Stimulated activated CD8-positive, alpha-beta memory T cell treated with anti-CD3 and anti-CD28 coated beads, Interleukin-2, amount 100 ng/mL, for 1 hour (primary cell): ENCODE measurements around the gene ZNF470.

Source experiments
- DNase-seq, 2 donors: peaks; one replicate each; pipeline ENCODE4 v3.0.0-alpha.2; 2020; ENCODE audit warnings: low read depth in 2 of 2

Gene ZNF470

DNA sequence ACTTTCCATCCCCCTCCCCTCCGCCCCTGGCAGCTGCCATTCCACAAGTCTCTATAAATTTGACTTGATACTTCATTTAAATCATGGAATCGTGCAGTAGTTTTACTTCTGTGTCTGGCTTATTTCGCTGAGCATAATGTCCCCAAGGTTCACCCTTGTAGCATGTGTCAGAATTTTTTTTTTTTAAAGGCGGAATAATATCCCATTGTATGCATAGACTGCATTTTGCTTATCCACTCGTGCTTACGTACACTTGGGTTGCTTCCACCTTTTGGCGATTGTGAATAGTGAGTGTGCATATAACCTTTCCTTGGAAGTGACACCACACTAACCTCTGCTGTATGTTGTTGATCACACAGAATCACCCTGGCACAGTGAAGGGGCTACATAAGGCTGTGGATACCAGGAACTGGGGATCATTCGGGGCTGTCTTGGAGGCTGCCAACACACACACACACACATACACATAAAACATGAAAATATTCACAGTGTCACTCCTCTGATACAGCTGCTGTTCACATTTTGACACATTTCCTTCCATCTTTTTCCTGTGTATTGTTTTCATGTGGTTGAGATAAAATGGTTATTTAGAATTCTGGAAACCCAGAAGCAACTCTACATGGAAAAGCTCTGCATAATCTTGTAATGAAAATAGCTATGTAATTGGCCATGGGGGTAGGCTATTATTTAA is 41.2 kb downstream of the ZNF470 start:
- DNase-seq = no peak

DNA sequence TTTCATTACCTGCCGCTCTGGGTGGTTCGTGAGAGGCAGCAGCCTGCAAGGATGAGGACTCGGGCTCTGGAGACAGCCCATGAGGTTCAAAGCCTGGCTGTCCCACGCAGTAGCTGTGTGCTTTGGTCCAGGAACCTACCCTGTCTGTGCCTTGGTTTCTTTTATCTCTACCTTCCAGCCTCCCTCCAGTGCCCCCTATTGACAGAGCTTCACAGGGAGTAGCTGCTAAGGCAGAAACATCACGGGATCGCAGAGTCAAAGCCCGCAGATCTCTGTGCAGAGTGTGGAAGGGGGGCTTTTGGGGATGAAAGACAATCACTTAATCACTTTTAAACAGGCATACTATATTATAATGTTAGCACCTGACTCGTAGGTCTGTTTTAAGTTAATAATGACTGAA is 44.0 kb downstream of the ZNF470 start:
- no peak for DNase-seq

DNA sequence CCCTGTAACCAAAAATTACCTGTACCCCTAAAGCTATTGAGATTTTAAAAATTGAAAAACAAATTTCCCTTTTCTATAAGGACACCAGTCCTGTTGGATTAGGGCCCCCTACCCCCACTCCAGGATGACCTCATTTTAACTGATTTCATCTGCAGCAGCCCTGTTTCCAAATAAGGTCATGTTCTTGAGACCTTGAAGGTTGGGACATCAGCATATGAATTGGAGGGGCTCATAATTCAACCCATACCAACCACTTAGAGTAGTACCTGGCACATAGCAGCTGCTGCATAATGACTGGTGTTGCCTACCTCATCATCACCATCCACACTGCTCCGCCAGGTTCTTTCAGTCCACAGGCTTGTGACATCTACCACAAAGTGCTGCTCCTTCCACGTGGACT is 45.5 kb downstream of the ZNF470 start:
- DNase-seq = no peak

DNA sequence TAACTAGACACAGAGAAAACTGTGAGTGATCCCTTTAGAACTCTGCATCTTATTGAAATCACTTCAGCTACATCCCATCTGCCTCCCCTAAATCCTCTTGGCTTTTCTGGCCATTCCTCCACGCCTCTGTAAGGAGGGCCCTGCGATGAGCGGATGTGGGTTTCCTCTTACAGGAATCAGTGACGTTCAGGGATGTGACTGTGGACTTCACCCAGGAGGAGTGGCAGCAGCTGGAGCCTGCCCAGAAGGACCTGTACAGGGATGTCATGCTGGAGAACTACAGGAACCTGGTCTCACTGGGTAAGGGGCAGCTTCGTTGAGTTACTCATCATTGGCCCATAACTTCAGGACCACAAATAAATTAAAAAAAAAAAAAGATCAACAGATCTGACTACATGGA is 46.4 kb downstream of the ZNF470 start:
- DNase-seq = no peak

DNA sequence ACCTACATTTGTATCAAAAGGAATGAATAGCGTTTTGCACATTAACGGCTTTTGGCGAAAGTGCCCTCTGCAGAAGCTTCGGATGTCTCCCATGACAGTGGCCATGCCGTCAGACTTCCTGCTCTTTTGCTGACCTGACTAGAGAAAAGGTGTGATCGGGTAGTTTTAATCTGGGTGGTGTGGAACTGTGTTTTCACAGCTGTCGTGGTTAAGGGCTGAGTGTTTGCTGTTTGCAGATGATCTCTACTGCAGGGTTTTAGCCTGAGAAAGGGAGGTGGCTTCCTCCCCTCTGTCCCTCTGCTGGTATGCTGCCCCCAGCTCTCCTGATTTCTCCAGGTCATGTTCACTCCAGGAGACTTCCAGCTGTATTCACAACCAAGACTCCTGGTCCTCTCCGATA is 50.3 kb downstream of the ZNF470 start:
- no peak for DNase-seq

DNA sequence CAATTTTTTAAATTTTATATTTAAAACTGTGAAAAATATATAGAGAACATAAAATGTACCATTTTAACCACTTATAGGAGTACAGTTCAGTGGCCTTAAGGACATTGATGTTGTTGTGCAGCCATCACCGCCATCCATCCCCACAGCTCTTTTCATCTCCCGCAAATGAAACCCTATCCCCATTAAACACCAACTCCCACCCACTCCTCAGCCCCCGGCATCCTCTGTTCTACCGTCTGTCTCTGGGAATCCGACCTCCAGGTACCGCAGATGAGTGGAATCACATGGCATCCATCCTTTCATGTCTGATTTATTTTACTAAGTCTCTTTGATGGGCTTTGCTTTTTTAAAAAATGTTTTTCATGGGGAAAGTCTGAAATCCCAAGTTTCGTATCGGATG is 51.9 kb downstream of the ZNF470 start:
- DNase-seq = no peak

DNA sequence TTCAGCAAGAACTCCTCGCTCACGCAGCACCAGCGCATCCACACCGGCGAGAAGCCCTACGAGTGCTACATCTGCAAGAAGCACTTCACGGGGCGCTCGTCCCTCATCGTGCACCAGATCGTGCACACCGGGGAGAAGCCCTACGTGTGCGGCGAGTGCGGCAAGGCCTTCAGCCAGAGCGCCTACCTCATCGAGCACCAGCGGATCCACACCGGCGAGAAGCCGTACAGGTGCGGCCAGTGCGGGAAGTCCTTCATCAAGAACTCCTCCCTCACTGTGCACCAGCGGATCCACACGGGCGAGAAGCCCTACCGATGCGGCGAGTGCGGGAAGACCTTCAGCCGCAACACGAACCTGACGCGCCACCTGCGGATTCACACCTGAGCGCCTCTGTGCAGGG is 55.1 kb downstream of the ZNF470 start:
- DNase-seq = no peak

DNA sequence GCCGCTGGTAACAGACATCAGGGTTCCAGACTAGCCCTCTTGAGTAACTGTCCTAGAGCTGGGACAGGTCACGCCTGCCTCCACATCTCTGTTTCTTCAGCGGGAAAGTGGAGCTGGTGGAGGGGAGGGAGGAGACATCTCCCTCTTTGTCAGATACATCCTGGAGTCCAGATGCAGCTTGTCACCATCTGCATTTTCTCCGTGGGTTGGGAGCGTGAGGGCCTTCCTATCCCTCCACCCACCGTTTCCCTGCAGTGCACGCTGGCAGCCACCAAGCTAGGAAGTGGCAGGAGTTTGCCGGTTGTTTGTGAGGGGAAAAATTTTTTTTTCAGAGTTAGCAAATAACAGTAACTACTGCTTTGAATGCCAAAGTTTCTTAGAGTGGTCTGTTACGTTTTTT is 55.7 kb downstream of the ZNF470 start:
- DNase-seq = no peak

DNA sequence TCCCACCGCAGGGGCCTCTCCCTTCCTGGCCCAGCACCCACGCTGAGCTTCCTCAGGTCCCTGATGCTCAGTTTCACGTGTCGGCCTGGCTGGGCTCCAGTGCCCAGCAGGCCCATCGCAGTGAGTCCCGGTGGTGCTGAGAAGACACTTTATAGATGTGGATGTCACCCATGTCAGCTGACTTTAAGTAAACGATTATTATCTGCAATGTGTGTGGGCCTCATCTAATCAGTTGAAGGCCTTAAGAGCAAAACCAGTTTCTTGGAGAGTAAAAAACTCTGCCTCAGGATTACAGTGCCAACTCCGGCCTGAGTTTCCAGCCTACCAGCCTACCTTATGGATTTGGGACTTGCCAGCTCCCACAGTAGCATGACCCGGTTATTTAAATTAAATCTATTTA is 58.4 kb downstream of the ZNF470 start:
- DNase-seq = no peak

DNA sequence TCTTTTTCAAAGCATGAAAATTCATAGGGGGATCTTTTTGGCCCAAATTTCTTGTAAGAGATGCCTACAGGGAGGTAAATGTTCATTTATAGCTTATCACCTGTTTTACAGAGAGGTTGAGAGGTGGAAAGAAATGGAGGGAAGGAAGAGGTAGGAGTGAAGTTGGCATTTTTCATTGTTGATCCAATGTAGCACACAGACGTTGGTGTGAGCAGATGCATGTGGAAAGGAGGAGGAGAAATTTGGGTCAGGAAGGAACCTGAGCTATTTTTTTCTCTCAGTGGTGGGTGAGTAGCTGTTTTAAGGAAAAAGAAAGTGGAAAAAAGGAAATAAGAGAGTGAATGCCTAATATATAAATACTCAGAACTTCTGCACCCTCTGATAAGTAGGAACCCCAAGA is 65.8 kb downstream of the ZNF470 start:
- DNase-seq = no peak

DNA sequence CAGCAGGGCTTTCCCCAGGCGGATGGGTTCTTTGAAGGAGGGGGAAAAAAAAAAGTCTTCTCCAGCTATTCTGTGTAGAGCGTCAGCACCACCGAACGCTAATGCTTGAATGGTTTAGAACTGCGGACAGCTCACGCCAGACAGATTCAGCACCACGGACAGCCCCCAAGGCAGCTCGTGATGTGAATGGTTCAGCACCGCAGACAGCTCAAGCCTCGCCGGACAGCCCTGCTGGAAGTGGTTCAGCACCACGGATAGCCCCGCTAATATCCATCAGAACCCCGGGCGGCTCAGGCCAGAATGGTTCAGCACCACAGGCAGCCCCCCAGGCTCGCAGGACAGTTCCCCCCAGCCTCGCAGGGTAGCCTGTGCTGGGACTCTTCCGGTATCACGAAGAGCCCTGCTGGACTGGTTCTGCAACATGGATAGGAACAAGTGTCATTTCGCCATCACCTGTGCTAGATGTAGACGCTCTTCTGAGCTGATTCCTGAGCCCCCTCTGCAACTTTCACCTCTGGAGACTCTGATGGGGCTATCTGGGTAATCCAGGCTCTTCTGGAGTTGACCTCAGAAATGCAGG is 70.8 kb downstream of the ZNF470 start:
- DNase-seq = no peak
